GM19452 (cell line): Measurements from ENCODE around the gene PTPRN2.

ENCODE experiments used
- ATAC-seq: cut with Tn5 transposase; IDR thresholded peaks from one replicate; pipeline ENCODE4 v1.9.1; 2021; ENCODE audit not compliant: unreplicated experiment

Gene PTPRN2

DNA sequence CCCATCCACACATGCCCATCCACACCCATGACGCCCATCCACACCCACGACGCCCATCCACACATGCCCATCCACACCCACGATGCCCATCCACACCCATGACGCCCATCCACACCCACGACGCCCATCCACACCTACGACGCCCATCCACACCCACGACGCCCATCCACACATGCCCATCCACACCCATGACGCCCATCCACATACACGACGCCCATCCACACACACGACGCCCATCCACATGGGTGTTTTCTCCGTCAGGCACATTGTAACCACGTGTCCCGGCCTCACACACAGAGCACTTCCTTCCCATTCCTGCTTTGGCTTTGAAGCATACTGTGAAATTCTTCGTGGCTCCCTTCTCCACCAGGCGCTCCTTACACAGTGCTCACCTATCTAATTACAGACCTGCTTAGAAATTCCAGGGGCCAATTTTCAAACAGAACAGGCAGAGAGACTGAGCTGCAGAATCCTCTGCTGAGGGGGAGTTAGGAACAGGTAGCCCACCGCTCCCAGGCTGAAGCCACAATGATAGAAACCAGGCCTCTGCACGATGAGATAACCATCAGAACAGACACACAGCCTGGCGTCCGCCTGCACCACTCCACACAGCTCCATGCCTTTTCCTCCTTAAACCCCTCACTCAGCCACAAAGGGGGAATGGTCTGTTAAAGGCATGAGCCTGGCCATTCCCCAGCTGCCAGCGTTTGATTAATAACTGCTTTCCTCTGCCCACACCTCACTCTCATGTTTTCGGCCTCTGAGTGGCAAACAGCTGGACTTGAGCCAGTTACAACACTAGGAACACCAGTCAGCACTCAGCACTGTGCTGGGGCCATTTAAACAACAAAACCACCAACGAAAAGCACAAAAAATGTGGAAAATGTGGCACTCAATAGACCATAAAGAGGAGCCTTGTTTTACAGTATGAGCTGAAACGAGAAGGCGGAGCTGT lies 501.6 kb downstream of the PTPRN2 start:
- no peak for ATAC-seq

DNA sequence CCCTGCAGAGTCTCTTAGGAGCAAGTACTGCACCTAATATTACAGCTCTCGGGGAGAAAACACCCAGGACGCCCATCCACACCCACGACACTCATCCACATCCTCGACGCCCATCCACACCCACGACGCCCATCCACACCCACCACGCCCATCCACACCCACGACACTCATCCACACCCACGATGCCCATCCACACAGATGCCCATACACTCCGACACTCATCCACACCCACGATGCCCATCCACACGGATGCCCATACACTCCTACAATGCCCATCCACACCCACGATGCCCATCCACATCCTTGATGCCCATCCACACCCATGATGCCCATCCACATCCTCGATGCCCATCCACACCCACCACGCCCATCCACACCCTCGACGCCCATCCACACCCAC lies 503.1 kb downstream of the PTPRN2 start:
- no peak for ATAC-seq

DNA sequence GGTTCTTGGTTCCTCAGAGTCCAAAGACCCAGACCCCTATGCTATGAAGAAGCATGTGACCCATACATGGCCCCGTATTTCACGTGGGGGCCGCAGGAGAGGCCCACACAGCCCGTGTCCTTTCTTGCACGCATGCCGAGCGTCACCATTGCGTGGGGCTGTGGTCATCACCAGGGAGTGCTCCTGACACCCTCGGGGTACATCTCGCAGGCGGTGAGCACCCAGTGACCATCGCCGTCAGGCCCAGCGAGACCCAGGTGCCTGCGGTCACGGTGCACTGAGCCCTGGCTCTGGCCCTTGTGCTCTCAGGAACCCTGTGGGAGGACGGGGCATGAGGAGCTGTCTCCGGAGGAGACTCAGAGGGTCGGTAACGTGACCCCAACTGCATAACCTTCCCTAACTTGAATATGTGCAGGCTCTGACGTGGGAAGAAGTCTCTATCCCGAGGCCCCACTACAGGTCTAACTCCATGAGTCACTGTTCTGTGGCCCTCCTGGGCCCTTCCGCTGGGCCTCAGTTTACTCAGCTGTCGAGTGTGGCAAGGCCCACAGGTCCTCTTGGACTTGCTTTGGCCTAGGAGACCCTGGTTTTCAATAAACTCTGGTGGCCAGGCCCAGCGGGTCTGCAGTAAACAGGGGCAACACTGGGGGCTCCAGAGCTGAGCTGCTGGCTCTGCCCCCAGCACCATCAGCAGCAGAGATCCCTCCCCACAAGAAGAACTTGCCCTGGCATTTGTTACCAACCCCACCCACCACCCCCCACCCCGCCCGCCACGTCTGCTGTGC lies 503.9 kb downstream of the PTPRN2 start:
- ATAC-seq, result no peak

DNA sequence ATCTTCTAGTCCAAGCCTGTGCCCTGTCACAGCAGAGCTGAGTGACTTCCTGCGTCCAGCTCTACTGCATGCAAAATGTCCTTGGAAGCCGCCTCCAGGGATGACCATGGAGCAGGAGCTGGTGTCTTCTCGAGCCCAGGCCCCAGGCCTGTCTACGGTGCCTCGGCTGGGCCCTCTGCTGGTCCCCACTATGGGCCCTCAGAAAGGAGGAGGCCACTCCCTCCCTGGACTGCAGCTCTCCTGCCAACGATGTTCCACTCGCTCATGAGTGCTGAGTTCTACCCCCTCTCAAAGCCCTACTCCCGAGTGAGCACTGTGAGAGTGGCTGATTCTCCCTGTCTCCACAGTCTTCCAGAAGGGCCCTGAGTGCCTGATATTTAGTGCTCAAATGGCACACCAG lies 504.9 kb downstream of the PTPRN2 start:
- ATAC-seq, result no peak

DNA sequence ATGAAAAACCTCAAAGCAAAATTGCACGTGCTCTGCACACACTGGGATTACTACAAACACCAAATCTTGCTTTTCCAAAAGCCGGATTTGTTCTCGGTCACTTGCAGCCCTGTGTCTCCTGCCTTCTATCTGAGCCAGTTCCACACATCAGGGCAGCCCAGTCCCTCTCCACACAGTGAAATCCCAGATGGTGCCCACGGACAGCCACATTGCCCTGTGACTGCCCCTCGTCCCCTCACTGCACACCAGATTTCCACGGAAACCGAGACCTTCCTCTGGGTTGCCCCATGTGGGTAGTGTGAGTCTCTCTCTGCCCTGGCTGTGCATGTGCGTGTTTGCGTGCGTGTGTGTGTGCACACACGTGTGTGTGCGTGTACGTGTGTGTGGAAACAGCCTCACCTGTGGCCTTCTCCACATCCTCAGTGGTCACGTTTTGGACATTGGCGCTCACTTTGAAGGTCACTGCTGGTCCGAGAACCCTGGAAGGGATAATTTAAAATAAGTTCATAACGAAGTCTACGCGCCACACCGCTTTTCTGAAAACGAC lies 506.7 kb downstream of the PTPRN2 start:
- no peak for ATAC-seq

DNA sequence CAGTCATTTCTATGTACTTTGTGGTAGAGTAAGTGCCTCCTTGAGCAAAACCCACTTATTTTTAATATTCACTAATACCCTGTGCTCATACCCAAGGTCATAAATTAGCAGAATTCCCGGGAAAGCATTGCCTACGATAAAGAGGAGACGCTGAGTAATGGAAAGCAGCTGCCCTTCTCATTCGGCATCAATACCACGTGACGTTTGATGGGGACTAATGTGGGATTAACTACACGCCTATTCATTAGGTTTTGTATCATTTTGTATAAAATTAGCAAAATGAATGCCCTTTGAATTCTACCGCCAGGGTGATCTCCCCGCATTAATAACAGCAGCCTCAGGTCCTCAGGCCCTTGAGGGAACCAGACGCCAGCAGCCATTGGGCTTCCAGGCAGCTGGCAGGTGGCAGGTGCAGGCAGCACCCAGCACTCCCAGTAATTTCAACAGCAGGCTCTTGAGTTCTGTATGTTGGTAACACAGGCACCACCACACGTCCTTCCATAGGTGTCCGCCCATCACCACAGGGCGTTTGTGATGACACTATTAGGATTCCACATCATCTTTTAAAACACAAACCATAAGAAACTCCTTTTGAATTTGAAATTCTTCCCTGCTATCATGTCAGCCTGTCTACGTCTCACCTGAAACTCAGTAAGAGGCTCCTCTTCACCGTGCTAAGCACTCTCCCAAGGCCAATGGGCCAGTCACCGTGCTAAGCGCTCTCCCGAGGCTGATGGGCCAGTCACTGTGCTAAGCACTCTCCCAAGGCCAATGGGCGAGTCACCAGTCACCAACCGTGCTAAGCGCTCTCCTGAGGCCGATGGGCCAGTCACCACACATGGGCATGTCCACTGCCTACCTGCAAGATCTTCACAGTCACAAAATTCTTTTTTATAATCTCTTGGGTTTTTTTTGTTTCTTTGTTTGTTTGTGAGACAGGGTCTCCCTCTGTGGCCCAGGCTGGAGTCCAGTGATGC lies 509.4 kb downstream of the PTPRN2 start:
- ATAC-seq, result no peak

DNA sequence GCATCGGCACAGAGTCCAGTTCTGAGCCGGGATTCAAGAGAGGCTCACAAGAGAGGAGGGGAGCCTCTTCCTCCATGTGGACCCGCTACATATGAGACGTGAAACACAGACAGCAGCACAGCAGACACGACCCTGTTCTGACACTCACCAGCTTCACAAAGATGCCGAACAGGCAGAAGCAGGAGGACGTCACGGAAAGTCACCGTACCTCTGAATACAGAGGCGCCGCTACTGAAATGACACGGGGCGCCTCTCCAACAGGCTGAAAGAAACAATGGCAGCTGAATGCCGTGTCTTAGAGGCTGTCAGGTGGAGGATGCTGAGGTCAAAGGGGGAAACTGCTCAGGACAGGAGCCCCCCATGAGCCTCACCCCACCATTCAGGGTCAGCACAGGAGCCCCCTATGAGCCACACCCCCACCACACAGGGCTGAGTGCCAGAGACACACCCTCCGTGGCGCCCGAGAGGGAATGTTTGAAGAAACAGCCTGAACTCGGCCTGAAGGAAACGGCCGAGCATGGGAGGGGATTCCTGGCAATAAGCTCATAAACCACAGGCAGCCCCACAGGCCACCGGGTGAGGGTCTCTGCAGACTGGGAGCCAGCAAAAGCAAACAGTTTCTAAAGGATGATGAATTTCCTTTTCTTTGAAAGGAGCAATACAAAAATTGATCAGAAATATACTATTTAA lies 510.3 kb downstream of the PTPRN2 start:
- no peak for ATAC-seq

DNA sequence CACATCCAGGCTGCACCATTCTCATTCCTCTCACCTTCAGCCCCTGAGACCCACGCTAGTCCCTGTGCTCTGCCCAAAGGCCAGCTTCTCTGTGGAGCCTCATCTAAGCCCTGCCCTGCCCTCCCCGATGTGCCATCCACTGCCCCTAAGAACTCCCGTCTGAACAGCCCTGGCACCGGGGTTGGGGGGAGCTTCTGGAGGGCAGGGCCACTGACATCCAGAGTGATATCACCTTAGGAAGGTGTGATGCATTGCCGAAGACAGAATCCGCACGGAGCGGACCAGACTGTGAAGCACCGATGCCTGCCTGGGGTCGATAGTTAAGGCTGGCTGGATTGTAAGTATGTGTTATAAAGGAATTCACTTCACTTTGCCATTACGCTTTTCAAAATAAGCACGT lies 511.0 kb downstream of the PTPRN2 start:
- ATAC-seq, result no peak

DNA sequence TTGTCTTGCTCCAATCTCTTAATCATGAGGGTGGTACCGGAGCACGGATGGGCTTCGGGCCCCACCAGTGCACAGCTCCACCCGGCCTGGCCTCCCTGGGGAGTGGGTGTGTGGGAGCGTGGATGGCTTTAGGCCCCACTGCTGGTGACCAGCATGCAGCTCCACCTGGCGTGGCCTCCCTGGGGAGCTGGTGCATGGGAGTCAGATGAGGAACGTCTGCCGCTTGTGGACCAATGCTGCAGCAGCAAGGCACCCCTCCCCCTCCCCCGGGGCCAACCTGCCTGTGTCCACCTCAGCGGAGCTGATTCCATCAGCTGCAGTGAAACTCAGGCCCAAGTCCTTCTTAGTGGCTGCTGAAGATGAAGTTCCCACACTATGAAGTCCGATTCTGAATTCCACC lies 511.4 kb downstream of the PTPRN2 start:
- ATAC-seq, result no peak

DNA sequence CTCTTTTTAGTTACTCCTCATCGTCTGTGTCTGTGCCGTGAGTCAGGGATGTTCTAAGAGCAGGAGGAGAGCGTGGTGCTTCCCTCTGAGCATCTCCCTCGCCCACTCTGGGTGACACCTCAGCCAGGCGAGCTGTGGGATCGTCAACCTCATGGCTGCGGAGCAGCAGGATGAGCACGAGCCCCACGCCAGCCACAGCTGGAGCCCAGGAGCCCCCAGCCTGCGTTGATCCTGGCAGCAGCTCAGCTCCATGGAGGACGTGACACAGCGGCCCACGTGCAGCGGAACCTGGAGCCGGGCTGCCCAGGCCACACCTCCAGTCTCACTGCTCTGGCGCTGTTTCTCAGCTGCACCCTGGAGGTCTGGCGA lies 512.0 kb downstream of the PTPRN2 start:
- ATAC-seq, result no peak

DNA sequence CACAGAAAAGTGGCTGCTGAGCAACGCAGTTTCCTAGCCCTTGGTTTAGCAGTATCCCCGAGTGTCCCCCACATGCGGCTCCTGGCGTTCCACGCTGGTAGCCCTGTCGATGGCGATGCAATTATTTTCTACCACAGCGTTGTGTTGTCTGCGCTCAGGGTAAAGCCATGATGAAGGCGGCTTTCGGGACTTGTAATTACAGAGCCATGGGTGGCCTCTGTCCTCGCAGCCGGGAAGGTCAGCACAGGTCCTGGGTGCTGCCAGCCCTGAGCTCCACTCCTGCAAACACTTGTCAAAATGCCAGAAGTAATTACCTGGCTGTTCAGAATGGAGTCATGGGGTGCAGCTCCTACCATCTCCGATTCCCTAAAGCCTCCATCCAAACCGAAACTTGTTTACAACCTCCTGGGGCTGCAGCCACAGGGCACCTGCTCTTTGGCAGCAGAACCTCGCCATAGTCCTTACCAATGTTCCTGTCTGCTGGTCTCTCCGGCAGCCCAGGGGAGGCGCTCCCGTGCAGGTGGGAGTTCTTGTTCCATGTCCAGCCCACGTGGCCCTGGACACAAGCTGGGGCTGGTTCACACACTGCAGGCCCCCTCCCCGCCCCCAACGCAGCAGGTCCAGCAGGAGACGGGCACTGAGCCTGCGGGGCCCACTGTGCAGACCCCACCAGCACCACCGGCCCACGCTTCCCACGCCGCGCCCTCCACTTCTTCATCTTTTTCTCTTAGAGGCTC lies 512.6 kb downstream of the PTPRN2 start:
- no peak for ATAC-seq

DNA sequence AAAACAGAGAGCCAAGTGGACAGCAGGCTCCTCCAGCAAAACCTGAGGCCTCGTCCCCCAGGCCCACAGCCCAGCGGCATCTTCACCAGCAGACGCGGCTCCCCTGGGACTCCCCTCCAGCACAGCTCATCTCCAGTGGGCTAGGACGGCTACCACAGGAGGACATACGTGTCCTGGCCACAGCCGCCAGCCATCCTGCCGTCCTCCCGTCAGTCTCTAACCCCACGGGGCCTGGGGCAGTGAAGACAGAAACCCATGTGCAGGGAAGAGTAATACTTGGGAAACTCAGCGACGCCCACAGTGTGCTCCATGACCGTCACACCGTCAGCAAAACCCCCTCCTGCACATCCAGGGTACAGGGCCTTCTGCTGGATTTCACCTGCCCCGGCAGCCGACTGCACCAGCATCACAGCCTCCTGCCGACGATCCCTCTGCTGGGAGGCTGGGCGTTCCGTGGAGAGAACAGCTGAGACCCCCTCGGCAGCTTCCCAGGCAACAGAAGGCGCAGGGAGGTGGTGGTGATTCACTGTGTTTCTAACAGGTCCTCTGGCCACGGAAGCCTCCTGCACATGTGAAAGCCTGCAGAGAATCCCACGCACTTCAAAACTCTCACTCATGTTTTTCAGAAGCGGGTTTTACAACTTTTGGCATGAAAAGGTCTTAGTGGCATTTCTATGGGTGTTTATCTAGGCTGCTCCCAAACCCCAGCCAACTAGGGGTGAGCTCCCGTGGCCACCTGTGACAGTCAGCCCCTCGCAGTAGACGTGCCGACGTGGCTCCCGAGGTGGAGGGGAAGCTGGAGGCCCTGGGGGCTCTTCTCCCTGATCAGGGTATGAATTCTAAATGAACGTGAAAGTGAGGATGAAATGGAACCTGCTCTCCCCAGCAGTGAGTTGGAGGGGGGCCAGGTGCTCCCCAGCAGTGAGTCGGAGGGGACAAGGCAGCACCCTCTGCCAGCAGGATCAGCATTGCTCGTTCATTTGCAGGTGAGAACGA lies 513.5 kb downstream of the PTPRN2 start:
- no peak for ATAC-seq

DNA sequence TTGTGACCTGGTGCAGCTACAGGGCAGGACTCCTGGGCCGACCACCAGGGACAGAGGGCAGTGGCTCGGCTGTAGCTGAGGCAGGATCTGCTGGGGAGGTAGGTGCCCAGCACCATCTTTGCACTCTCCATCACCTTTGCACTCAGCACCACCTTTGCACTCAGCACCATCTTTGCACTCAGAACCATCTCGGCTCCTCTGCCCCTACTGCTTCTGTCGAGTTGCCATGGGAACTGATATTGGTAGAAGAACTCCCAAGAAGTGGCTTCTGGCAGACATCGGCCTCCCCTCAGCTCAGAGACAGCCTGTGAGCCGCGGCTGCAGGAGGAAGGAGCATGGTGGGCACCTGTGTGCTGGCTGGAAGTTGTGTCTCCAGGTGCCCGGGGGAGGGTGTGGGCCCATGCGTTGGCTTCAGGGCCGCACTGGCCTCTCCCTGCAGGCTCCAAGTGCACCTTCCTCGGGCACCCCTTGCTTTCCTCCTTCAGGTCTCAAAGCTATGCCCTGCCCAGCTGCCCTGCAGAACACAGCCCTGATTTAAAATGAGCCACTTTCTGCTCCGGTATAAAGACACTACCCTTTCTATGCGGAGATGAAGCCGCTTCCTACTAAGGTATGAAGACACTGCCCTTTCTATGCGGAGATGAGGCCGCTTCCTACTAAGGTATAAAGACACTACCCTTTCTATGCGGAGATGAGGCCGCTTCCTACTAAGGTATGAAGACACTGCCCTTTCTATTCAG lies 514.5 kb downstream of the PTPRN2 start:
- ATAC-seq, result no peak

DNA sequence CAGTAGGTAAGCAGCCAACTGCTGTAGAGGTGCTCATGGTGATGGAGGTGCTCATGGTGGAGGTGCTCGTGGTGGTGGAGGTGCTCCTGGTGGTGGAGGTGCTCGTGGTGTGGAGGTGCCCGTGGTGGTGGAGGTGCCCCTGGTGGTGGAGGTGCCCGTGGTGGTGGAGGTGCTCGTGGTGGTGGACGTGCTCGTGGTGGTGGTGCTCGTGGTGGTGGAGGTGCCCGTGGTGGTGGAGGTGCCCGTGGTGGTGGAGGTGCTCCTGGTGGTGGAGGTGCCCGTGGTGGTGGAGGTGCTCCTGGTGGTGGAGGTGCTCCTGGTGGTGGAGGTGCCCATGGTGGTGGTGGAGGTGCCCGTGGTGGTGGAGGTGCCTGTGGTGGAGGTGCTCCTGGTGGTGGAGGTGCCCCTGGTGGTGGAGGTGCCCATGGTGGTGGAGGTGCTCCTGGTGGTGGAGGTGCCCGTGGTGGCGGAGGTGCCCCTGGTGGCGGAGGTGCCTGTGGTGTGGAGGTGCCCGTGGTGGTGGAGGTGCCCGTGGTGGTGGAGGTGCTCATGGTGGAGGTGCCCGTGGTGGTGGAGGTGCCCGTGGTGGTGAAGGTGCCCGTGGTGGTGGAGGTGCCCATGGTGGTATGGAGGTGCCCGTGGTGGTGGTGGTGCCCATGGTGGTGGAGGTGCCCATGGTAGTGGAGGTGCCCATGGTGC lies 517.3 kb downstream of the PTPRN2 start:
- no peak for ATAC-seq

DNA sequence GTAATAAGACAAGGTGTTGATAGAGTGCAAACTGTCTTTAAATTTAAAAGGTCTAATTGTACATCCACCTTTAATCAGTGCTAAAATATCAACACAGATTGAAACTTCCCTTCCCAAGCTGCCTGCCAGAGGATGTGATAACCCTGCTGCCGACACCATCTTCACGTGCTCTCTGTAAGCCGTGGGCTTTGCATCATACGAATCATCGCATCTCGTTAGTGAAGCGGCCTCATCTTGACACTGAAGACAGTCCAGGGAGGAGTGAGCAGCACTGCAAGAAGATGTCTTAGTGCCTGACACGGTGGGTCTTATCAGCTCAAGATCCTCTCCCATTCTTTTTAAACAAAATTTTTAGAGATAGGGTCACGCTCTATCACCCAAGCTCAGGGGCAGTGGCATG lies 518.8 kb downstream of the PTPRN2 start:
- no peak for ATAC-seq

DNA sequence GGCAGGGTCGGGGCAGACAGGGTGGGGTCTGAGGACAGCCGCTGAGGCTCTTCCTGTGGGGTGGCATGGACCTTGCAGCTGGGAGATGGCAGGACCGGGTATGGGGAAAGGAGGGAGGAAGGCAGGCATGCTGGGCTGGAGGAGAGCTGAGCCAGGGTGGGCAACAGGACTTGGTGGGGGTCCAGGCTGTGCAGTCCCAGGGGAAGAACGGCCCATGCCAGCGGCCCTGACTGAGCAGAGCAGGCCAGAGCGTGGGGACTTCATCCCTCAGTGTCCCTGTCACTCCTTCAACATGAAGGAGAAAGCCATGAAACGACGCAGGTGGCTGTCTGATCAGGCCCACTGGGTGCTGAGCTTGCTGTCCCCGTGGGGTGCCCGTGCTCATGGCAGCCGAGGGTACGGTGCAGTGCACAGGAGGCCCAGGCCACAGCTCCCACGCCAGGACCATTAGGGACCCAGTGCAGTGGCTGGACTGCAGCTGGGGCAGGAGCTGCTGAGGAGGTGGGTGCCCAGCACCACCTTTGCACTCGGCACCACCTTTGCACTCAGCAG lies 519.6 kb downstream of the PTPRN2 start:
- ATAC-seq, result no peak
